Measurements from ENCODE around the gene ISLR2.

ISLR2 gene

GRCh38 chr15:74175271-74176191 lies 45.1 kb downstream of the ISLR2 start:
- DNase-seq, result no peak

- no peak for DNase-seq
Observed at GRCh38 chr15:74176262-74177214, 46.2 kb downstream of the ISLR2 start.

GRCh38 chr15:74178326-74179100 lies 48.1 kb downstream of the ISLR2 start:
- no peak for DNase-seq

GRCh38 chr15:74179101-74179841 lies 48.9 kb downstream of the ISLR2 start:
- peak in 13 of 58 donors; percentile 10 to 67 (median 40) for DNase-seq

GRCh38 chr15:74179983-74180880 lies 49.8 kb downstream of the ISLR2 start:
- no peak for DNase-seq

- no peak for DNase-seq
Observed at GRCh38 chr15:74180881-74181602, 50.7 kb downstream of the ISLR2 start.

- no peak for DNase-seq
Observed at GRCh38 chr15:74182131-74182530, 51.7 kb downstream of the ISLR2 start.

- no peak for DNase-seq
Observed at GRCh38 chr15:74184582-74185091, 54.3 kb downstream of the ISLR2 start.

GRCh38 chr15:74185710-74186348 lies 55.4 kb downstream of the ISLR2 start:
- no peak for DNase-seq

Data from anterior cingulate cortex (tissue), 58 donors.